ENCODE measurements around the gene CFAP161.
A peak's percentile ranks its signal among the peaks of the same experiment; 100 is the strongest.

The CFAP161 gene

GRCh38 chr15:81095690-81096365 lies 38.2 kb upstream of the CFAP161 start:
- no peak for TF ChIP-seq CTCF (IDR thresholded peaks at IDR 0.05; ENCODE audit: unreplicated experiment in 3 of 3)
- Mint-ChIP-seq H3K27me3 (ENCODE audit: low read depth) (peaks cover 21% of the 10 kb centered on the region), H3K36me3 (ENCODE audit: low read depth) (no peaks in the 10 kb centered on the region), H3K4me3 (no peak overlapping the region), H3K9me3 (no peaks in the 10 kb centered on the region), H3K4me1 (peaks cover 19% of the 10 kb centered on the region), H3K27ac (no peak overlapping the region)

DNA sequence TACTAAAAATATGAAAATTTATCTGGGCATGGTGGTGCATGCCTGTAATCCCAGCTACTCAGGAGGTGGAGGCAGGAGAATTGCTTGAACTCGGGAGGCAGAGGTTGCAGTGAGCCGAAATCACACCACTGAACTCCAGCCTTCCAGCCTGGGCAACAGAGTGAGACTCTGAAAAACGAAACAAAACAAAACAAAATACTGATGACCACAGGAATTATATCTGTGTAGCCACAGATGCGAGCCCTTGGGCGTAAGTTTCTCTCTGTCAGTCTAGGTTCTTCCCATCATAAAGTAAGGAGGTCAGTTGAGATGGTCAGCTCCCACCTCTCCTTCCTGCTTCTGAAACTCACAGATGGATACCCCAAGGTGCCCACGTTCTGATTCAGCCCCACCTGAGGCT lies 37.7 kb upstream of the CFAP161 start:
- peaks cover 22% of the 10 kb centered on the region for H3K27me3 Mint-ChIP-seq (ENCODE audit: low read depth)
- no peak for TF ChIP-seq CTCF (IDR thresholded peaks at IDR 0.05; ENCODE audit: unreplicated experiment in 3 of 3)
- no peaks in the 10 kb centered on the region for H3K36me3 Mint-ChIP-seq (ENCODE audit: low read depth)
- no peak overlapping the region for H3K4me3 Mint-ChIP-seq
- no peak overlapping the region for H3K27ac Mint-ChIP-seq
- H3K9me3 Mint-ChIP-seq = no peaks in the 10 kb centered on the region
- H3K4me1 Mint-ChIP-seq = peaks cover 19% of the 10 kb centered on the region

DNA sequence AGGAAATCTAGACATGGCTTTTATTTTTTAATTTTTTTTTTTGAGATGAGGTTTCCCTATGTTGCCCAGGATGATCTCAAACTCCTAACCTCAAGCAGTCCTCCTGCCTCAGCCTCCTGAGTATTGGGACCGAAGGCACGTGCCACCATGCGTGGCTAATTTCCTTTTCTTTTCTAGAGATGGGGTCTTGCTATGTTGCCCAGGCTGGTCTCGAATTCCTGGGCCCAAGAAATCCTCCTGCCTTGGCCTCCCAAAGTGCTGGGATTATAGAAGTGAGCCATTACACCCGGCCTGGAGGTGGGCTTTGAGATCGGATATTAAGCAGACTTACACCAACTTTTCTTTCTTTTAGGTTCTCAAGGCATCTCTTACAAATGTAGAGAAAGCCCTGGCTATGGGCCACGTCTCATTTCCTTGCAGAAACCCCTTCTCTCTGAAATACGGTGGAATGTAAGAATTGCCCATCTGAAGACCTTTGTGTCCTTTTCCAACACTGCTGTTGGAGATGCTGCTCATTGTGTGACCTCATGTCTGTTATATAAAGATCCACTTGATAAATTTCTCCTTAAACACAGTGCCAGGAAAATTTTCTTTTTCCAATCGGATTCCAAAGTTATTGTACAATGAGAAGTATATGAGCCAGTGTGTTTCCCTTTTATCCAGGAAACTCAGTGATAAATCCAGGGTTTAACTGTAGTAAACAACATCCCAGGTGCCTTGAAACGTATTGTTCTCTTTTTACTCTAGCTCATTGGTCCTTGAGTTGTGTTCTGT lies 36.8 kb upstream of the CFAP161 start:
- Mint-ChIP-seq H3K27ac (peak overlapping the region in 2 of 3 experiments; percentile 41 to 55), H3K36me3 (ENCODE audit: low read depth) (no peaks in the 10 kb centered on the region), H3K4me3 (no peak overlapping the region), H3K4me1 (peaks cover 14% of the 10 kb centered on the region), H3K27me3 (ENCODE audit: low read depth) (peaks cover 22% of the 10 kb centered on the region), H3K9me3 (no peaks in the 10 kb centered on the region)
- no peak for TF ChIP-seq CTCF (IDR thresholded peaks at IDR 0.05; ENCODE audit: unreplicated experiment in 3 of 3)

- H3K4me3 Mint-ChIP-seq = no peak overlapping the region
- H3K27me3 Mint-ChIP-seq (ENCODE audit: low read depth) = peaks cover 22% of the 10 kb centered on the region
- no peaks in the 10 kb centered on the region for H3K9me3 Mint-ChIP-seq
- H3K36me3 Mint-ChIP-seq (ENCODE audit: low read depth) = no peaks in the 10 kb centered on the region
- peaks cover 8% of the 10 kb centered on the region for H3K4me1 Mint-ChIP-seq
- no peak for TF ChIP-seq CTCF (IDR thresholded peaks at IDR 0.05; ENCODE audit: unreplicated experiment in 3 of 3)
- H3K27ac Mint-ChIP-seq = no peak overlapping the region
Measured at GRCh38 chr15:81097890-81098280, 36.2 kb upstream of the CFAP161 start.

DNA sequence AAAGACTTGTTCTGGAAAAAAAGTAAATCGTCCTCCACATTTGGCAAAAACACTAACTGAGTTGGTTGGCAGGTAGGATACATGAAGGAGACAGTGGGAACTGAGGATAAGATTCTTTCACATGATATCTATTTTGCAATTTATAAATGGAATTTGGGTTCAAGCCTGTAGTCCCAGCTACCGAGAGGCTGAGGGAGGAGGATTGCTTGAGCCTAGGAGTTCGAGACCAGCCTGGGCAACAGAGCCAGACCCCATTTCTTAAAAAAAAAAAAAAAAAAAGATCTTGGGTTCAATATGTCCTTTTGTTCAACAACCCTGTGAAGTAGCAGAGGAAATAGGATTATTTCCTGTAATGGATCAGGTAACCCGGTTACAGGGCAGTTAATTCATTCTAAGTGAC lies 35.7 kb upstream of the CFAP161 start:
- Mint-ChIP-seq H3K9me3 (no peaks in the 10 kb centered on the region), H3K27me3 (ENCODE audit: low read depth) (peaks cover 22% of the 10 kb centered on the region), H3K27ac (no peak overlapping the region), H3K36me3 (ENCODE audit: low read depth) (no peaks in the 10 kb centered on the region), H3K4me1 (peaks cover 5% of the 10 kb centered on the region), H3K4me3 (no peak overlapping the region)
- TF ChIP-seq CTCF (IDR thresholded peaks at IDR 0.05; ENCODE audit: unreplicated experiment in 3 of 3) = no peak

Measured in nephron (organoid).